RPMI8226 (cell line): Measurements from ENCODE around the gene APOBEC3F.
"Not testable (repeated sequence)": the region's sequence is repeated elsewhere in the genome, so short reads cannot be mapped to it uniquely, and the experiment has no call there.

Experiments
- DNase-seq: peaks from one replicate; pipeline ENCODE4 v3.0.0-alpha.2; 2015

Gene APOBEC3F

GRCh38 chr22:39040538-39041296, at the start of gene APOBEC3F:
Gene APOBEC3F (plus strand): TSS chr22:39040864. CDS start chr22:39040961, 97 bp downstream.
- peak; percentile 72 for DNase-seq

GRCh38 chr22:38992871-38993371, 47.7 kb upstream of the APOBEC3F start:
- DNase-seq = not testable (repeated sequence)

GRCh38 chr22:38996105-38996504, 44.6 kb upstream of the APOBEC3F start:
- DNase-seq = no peak

- DNase-seq = no peak
These were observed 43.1 kb upstream of the APOBEC3F start for GRCh38 chr22:38997518-38997917.

- DNase-seq = peak; percentile 96
These were observed 37.5 kb upstream of the APOBEC3F start for GRCh38 chr22:39003165-39003638.

- DNase-seq = no peak
These were observed 33.5 kb upstream of the APOBEC3F start for GRCh38 chr22:39007177-39007576.

GRCh38 chr22:39008271-39008850, 32.3 kb upstream of the APOBEC3F start:
- DNase-seq = not testable (repeated sequence)

GRCh38 chr22:39010946-39011345, 29.7 kb upstream of the APOBEC3F start:
- DNase-seq = no peak

GRCh38 chr22:39012533-39013511, 27.8 kb upstream of the APOBEC3F start:
- DNase-seq = no peak

- not testable (repeated sequence) for DNase-seq
These were observed 27.1 kb upstream of the APOBEC3F start for GRCh38 chr22:39013561-39013941.

GRCh38 chr22:39013942-39014722, 26.5 kb upstream of the APOBEC3F start, which contains the start of gene APOBEC3C:
Gene APOBEC3C (plus strand): TSS chr22:39014257. CDS start chr22:39014363, 106 bp downstream.
- peak; percentile 88 for DNase-seq

- DNase-seq = peak; percentile 51
These were observed 25.9 kb upstream of the APOBEC3F start for GRCh38 chr22:39014723-39015121.

- DNase-seq = no peak
These were observed 24.1 kb upstream of the APOBEC3F start for GRCh38 chr22:39016592-39016991.

GRCh38 chr22:39017596-39018365, 22.9 kb upstream of the APOBEC3F start:
- DNase-seq = no peak

GRCh38 chr22:39020021-39020651, 20.5 kb upstream of the APOBEC3F start:
- not testable (repeated sequence) for DNase-seq

GRCh38 chr22:39021552-39022250, 19.0 kb upstream of the APOBEC3F start:
- DNase-seq = no peak

- peak; percentile 55 for DNase-seq
These were observed 15.9 kb upstream of the APOBEC3F start for GRCh38 chr22:39024519-39025308.

- no peak for DNase-seq
These were observed 14.0 kb upstream of the APOBEC3F start for GRCh38 chr22:39026509-39027150.

- DNase-seq = no peak
These were observed 12.9 kb upstream of the APOBEC3F start for GRCh38 chr22:39027717-39028116.
